Prostate gland (tissue), 2 donors: Measurements from ENCODE around the gene SEMA5A. TPM values are rescaled to one million over a fixed set of nuclear protein-coding genes. Genes with fewer than 3 reads are reported as not detected.

Experiments
- DNase-seq: peaks from one replicate; pipeline ENCODE4 v3.0.0-alpha.2; 2019; ENCODE audit warnings: low spot score
- H3K27ac ChIP-seq, 2 donors: fragments of 200-600 bp; sonication (generic); 2 replicates each; pipeline ENCODE4 v1.5.1; 2017 to 2019
- H3K27me3 ChIP-seq: fragments of 200-600 bp; sonication (generic); replicated peaks from 2 replicates; pipeline ENCODE4 v1.5.1; 2019; ENCODE audit not compliant: insufficient read depth
- H3K36me3 ChIP-seq, 2 donors: fragments of 200-600 bp; sonication (generic); 1 replicate in 1 of 2; 2 replicates in 1 of 2; pipeline versions ENCODE4 v1.5.1 to v1.8.1; 2017 to 2019
- H3K4me1 ChIP-seq: fragments of 200-600 bp; sonication (generic); replicated peaks from 2 replicates; pipeline ENCODE4 v1.5.1; 2019
- H3K4me3 ChIP-seq, 2 donors: fragments of 200-600 bp; sonication (generic); 2 replicates each; pipeline ENCODE4 v1.5.1; 2017 to 2019
- H3K9me3 ChIP-seq: fragments of 200-600 bp; sonication (generic); 2 replicates; pipeline ENCODE4 v1.5.1; 2017
- CTCF ChIP-seq, 4 experiments: fragments of 200-600 bp in 2 of 4; fragments of 450-650 bp in 2 of 4; sonication (generic) in 2 of 4; IDR thresholded peaks; 1 replicate in 3 of 4; 2 replicates in 1 of 4; pipeline ENCODE4 v1.5.1; 2016 to 2019; ENCODE audit warnings: antibody characterized with exemption in 4 of 4, mild to moderate bottlenecking in 2 of 4, moderate library complexity in 2 of 4
- POLR2A ChIP-seq: fragments of 450-650 bp; IDR thresholded peaks from one replicate; pipeline ENCODE4 v1.6.1; 2016; ENCODE audit warnings: antibody characterized with exemption, mild to moderate bottlenecking
- POLR2AphosphoS5 ChIP-seq: sonication (generic); formaldehyde crosslinking; IDR thresholded peaks from one replicate; pipeline ENCODE4 v1.6.1; 2017; ENCODE audit warnings: antibody characterized with exemption
- whole genome bisulfite sequencing: methylation state at CpG from one replicate; pipeline ENCODE4 v1.1.5; 2018; 5-methylcytosine and 5-hydroxymethylcytosine counted together
- intact Hi-C: fragments of 100-400 bp; cut with DNase I; formaldehyde crosslinking; loops from one replicate; pipeline ENCODE4 v1.14.2; 2022
- total RNA-seq, 2 donors: library from RNA; depleted of rRNA; stranded (reverse); fragments of >200 nt; gene quantifications; one replicate each; pipeline ENCODE4 v1.1.0, GENCODE V29; 2016

SEMA5A gene
- total RNA-seq, 2 donors from 2014 or later = 4.5 to 21.7 TPM

GRCh38 chr5:9445826-9446388 is 100.0 kb downstream of the SEMA5A start:
- intact Hi-C loops = no loop called here

GRCh38 chr5:9444346-9444745 is 101.5 kb downstream of the SEMA5A start:
- no peak for TF ChIP-seq CTCF (IDR thresholded peaks at IDR 0.05)
- no peak for TF ChIP-seq POLR2A
- no peak for TF ChIP-seq POLR2AphosphoS5
- H3K27me3 ChIP-seq = no peaks in the 10 kb centered on the region

More at GRCh38 chr5:9445826-9446388, 100.0 kb downstream of the SEMA5A start:
- H3K27ac ChIP-seq = no peak overlapping the region
- H3K4me1 ChIP-seq = no peaks in the 10 kb centered on the region
- WGBS = 46% methylated on average over 2 of the region's 2 CpGs
- no peaks in the 10 kb centered on the region for H3K9me3 ChIP-seq
- TF ChIP-seq CTCF (IDR thresholded peaks at IDR 0.05) (no peak), POLR2AphosphoS5 (no peak), POLR2A (no peak)
- H3K4me3 ChIP-seq = no peak overlapping the region
- no peaks in the 10 kb centered on the region for H3K36me3 ChIP-seq
- no peak for DNase-seq
- H3K27me3 ChIP-seq = no peaks in the 10 kb centered on the region

GRCh38 chr5:9441610-9442009 is 104.3 kb downstream of the SEMA5A start:
- TF ChIP-seq POLR2A (no peak), CTCF (IDR thresholded peaks at IDR 0.05) (no peak), POLR2AphosphoS5 (no peak)
- H3K27me3 ChIP-seq = no peaks in the 10 kb centered on the region
- no peaks in the 10 kb centered on the region for H3K36me3 ChIP-seq
- no peaks in the 10 kb centered on the region for H3K4me1 ChIP-seq
- WGBS = 48% methylated on average over 2 of the region's 2 CpGs
- H3K4me3 ChIP-seq = no peak overlapping the region
- DNase-seq = no peak
- no peak overlapping the region for H3K27ac ChIP-seq
- no peaks in the 10 kb centered on the region for H3K9me3 ChIP-seq
- intact Hi-C loops = no loop called here

More at GRCh38 chr5:9444346-9444745, 101.5 kb downstream of the SEMA5A start:
- Histone ChIP-seq H3K27ac (no peak overlapping the region), H3K4me1 (no peaks in the 10 kb centered on the region), H3K4me3 (no peak overlapping the region), H3K9me3 (no peaks in the 10 kb centered on the region), H3K36me3 (no peaks in the 10 kb centered on the region)
- no peak for DNase-seq
- intact Hi-C loops = no loop called here
- WGBS = 93% methylated on average over 3 of the region's 3 CpGs

- WGBS = 64% methylated on average over 2 of the region's 2 CpGs
- Histone ChIP-seq H3K4me1 (no peaks in the 10 kb centered on the region), H3K27ac (no peak overlapping the region), H3K4me3 (no peak overlapping the region), H3K9me3 (no peaks in the 10 kb centered on the region), H3K36me3 (no peaks in the 10 kb centered on the region), H3K27me3 (no peaks in the 10 kb centered on the region)
- DNase-seq = no peak
- no peak for TF ChIP-seq CTCF (IDR thresholded peaks at IDR 0.05)
- no peak for TF ChIP-seq POLR2AphosphoS5
- no peak for TF ChIP-seq POLR2A
- intact Hi-C loops = no loop called here
Observed at GRCh38 chr5:9440517-9440916, 105.4 kb downstream of the SEMA5A start.

- intact Hi-C loops = no loop called here
- no peaks in the 10 kb centered on the region for H3K9me3 ChIP-seq
- DNase-seq = no peak
- H3K4me3 ChIP-seq = no peak overlapping the region
- no peaks in the 10 kb centered on the region for H3K4me1 ChIP-seq
- no peak overlapping the region for H3K27ac ChIP-seq
- H3K36me3 ChIP-seq = no peaks in the 10 kb centered on the region
- whole genome bisulfite sequencing = 35% methylated on average over 5 of the region's 5 CpGs
- no peaks in the 10 kb centered on the region for H3K27me3 ChIP-seq
- TF ChIP-seq POLR2A (no peak), POLR2AphosphoS5 (no peak), CTCF (IDR thresholded peaks at IDR 0.05) (no peak)
Observed at GRCh38 chr5:9439531-9440292, 106.2 kb downstream of the SEMA5A start.
